Astrocyte (in vitro differentiated cells and primary cell): ENCODE data around the gene PRRT1.

ENCODE experiments used
- CTCF ChIP-seq: IDR thresholded peaks from 2 replicates; pipeline ENCODE4 v1.5.1; 2011; ENCODE audit warnings: low read depth, mild to moderate bottlenecking, inconsistent platforms, low read length, moderate library complexity; ENCODE audit not compliant: insufficient read depth
- EZH2 ChIP-seq: IDR thresholded peaks from 2 replicates; pipeline ENCODE4 v1.6.1; 2012; ENCODE audit warnings: mild to moderate bottlenecking, low read length, inconsistent platforms; ENCODE audit not compliant: insufficient read depth

GRCh38 chr6:32189742-32190053 lies 38.0 kb upstream of the PRRT1 start:
- TF ChIP-seq CTCF (no peak), EZH2 (no peak)
